Measurements from ENCODE around the gene PTAFR.

PTAFR gene

DNA sequence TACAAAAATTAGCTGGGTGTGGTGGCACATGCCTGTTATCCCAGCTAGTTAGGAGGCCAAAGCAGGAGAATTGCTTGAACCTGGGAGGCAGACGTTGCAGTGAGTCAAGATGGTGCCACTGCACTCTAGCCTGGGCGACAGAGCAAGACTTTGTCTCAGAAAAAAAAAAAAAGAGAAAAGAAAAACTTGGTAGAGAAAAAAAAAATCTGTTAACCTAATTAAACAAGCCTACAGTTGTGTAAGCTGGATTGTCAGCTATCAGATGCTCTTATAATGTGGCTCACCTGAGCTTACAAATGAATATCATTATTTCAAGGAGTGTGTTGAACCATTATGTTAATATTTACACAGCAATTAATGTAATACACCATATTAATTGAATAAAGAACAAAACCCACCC lies 61.6 kb downstream of the PTAFR start:
- DNase-seq: no peak

DNA sequence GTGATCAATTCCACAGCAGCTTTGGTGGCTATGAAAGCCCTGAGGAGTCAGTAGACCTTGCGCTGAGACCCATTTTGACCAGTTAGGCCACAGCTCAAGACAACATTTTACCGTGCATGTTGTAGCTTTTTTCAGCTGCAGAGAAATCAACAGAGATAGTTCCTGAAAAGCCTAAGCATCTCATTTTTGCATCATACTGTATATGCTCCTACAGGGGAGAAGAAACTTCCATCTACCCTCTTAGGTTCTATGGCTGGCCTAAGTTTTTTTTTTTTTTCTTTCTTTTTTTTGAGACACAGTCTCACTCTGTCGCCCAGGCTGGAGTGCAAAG lies 63.3 kb downstream of the PTAFR start:
- no peak for DNase-seq

DNA sequence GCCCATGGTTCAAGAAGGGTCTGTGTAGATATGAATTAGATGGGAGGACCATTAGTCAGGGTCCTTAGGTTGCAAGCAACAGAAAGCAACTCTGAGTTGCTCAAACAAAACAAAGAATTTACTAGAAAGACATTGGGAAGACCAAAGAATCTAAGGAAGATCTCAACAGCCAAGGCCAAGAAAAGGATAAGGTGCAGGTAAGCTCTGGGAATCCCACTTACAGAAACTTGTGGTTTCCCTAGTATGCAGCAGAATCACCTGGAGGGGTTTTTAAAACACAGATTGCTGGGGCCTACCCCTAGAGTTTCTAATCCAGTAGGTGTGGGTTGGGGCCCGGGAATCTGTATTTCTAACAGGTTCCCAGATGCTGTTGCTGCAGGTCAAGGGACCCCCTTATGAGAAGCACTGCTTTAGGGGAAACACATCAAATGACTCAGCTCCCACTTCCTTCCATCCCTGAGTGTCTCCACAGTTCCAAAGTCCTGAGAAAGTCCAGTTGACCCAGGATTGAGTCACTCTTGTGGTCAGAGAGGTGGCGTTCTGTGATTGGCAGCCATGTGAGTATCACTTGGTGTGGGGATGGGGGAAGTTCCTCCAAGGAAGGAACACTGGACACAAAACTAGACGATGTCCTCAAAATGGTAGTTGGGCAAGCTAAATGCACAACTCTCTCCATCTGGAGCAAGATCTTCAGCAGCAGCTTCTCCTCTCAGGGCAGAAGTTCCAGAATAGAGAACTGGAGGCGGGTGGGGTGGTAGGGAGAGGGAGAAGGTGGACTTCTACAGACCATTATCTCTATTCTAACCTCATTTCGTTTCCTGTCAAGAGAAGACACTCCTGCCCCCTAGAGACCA lies 63.9 kb downstream of the PTAFR start:
- no peak for DNase-seq

DNA sequence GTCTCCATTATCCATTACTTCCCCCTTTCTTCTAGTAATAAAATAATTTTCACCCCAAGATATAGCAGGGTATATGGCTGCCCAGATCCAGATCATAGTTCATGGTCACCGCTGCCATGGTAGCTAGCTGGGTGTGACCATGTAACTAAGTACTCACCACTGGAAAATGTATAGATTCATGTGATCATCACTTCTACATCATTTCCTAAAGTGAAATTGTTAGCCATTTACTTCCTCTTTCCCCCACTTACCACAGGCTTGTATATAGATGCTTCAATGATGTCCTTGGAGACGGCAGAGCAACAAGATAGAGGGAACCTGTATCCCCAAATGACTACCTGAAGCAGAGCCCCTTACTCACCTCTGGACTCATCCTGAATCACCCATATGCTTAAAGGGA lies 65.3 kb downstream of the PTAFR start:
- DNase-seq: no peak

DNA sequence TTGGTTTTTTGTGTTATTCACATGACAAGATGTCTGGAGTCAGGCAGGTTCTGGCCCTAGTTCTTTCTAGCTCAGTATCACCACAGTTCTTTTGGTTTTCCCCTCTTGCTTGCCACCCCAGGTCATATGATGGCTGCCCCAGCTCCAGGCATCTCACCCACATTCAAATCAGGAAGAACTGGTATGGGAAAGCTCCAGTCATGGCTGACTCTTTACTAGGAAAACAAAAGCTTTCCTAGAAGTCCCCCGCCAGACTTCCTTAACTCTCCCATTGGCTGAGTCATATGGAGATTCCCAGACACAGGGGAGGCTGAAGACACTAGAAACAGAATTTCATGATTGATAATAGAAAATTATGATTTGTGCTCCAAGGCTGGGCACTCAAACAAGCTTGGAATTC lies 65.9 kb downstream of the PTAFR start:
- DNase-seq: no peak

DNA sequence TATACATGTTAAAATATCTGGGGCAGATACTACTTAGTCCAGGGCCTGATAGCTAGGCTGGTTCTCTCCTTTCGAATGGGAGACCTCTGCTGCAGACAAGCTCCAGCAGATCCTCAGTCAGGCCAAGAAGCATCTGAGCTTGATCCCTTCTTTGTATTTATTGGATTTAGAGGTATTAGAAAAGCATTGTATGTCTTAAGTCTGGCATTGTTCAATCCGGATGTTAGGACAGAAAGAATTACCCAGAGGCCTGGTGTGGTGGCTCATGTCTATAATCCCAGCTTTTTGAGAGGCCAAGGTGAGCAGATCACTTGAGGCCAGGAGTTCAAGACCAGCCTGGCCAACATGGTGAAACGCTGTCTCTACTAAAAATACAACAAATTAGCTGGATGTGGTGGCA lies 66.9 kb downstream of the PTAFR start:
- DNase-seq: no peak

DNA sequence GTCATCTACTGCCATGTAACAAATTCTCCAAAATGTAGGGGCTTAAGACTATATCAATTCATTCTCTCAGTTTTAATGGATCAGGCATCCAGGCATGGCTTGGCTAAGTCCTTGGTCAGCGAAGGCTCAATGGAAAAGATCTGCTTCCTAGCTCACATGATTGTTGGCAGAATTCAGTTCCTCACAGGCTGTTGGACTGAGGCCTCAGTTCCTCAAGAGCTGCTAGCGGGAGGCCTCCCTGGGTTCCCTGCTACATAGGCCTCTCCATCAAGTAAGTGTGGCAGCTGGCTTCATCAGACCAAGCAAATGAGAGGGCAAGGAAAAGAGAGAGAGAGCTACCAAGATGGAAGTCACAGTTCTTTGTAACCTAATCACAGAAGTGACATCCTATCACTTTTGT lies 68.5 kb downstream of the PTAFR start:
- DNase-seq: no peak

DNA sequence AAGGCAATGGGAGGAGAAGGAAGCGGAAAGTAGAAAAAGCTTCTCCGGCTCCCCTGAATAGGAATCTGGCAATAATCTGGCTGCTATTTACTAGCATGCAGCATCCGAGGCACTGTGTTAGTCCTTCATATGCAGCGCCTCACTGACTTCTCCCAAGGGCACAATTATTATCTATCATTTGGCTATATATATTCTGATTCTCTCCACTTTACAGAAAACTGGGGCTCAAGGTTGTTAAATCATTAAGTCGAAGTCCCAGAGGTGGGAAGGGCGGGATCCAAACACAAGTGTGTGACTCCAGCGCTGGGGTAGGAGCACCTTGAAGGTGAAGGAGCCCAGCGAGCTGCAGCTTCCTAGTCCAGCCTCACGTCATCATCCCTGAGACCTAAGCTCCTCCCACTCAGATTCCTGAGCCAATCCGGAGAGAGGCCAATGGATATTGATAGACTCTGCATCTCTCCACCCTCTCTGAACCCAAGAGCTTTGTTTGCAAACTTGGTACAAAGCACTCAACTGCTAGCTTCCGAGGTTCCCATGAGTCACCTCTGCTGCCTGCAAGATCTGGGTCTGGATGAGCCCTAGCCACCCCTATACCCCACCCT lies 71.5 kb downstream of the PTAFR start:
- DNase-seq: no peak

DNA sequence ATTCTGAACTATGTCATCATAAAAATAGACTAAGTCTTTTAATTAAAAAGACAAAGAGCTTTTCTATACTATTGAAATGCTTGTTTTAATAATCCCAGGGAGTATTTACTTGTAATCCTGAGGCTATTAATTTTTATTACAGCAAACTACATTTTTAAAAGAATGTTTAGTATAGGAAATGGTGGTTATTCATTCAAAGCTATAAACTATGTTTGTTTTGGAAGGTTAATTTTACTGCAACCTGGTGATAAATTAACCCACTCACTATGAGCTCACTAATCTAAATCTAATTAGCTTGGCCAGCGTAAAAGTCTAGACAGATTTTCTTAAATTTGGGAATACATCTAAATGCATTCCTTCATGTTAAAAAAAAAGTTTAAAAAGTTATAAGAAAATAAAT lies 74.3 kb downstream of the PTAFR start:
- no peak for DNase-seq

DNA sequence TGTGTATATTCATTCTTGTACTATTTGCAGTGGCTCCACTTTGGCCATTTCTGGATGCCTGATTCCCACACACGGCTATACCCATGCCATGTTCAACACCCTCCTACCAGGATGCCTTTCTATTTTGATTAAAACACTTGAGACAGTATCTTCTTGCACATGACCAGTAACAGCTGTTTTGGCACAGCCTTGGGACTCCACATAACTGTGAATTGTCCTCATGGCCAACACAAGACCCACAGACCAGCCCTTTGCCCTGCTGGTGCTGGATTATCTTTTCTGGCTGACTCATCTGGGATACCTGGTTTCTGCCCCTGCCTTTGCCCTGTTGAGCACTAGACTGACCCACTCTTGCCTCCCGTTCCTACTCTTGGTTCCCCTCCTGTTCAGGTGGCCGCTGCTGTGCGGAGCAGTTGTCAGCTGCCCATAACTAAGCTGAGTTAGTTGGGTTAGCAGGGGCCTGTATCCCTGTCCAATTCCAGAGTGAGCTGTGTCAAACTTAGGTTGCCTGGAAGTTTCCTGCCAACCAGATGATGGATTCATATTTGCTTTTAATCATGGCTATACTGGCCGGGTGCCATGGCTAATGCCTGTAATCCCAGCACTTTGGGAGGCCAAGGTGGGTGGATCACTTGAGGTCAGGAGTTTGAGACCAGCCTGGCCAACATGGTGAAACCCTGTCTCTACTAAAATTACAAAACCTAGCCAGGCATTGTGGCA lies 77.3 kb downstream of the PTAFR start:
- no peak for DNase-seq

Measured in T-helper 9 cell (primary cell).